ENCODE data around the gene UCN. TPM values are rescaled to one million over a fixed set of nuclear protein-coding genes. Genes with fewer than 3 reads are reported as not detected.
"Not testable (repeated sequence)": the region's sequence is repeated elsewhere in the genome, so short reads cannot be mapped to it uniquely, and the experiment has no call there.

UCN gene
- total RNA-seq, 1 donor from 2014 or later = not detected

GRCh38 chr2:27282892-27283291 lies 25.4 kb downstream of the UCN start:
- no peak for DNase-seq (ENCODE audit: low read depth)
- TF ChIP-seq CTCF (conservative IDR thresholded peaks at IDR 0.05; ENCODE audit: low read depth, low read length) = no peak
- no peak overlapping the region for H3K4me3 ChIP-seq (ENCODE audit: low read depth, low read length)

GRCh38 chr2:27281855-27282559 lies 26.2 kb downstream of the UCN start, which contains the start of gene TRIM54:
Gene TRIM54, plus strand, starts transcription at chr2:27282429. Its CDS starts 303 bp downstream, at chr2:27282732.
- no peak for DNase-seq (ENCODE audit: low read depth)
- H3K4me3 ChIP-seq (ENCODE audit: low read depth, low read length) = no peak within 1 kb of the TSS
- no peak for TF ChIP-seq CTCF (conservative IDR thresholded peaks at IDR 0.05; ENCODE audit: low read depth, low read length)

- no peak for DNase-seq (ENCODE audit: low read depth)
- no peak overlapping the region for H3K4me3 ChIP-seq (ENCODE audit: low read depth, low read length)
- TF ChIP-seq CTCF (conservative IDR thresholded peaks at IDR 0.05; ENCODE audit: low read depth, low read length) = no peak
These were observed 26.8 kb downstream of the UCN start for GRCh38 chr2:27281442-27281841.

GRCh38 chr2:27280826-27281225 lies 27.4 kb downstream of the UCN start:
- no peak for TF ChIP-seq CTCF (conservative IDR thresholded peaks at IDR 0.05; ENCODE audit: low read depth, low read length)
- DNase-seq (ENCODE audit: low read depth) = no peak

GRCh38 chr2:27278010-27278409 lies 30.2 kb downstream of the UCN start:
- no peak for TF ChIP-seq CTCF (conservative IDR thresholded peaks at IDR 0.05; ENCODE audit: low read depth, low read length)
- no peak overlapping the region for H3K4me3 ChIP-seq (ENCODE audit: low read depth, low read length)
- no peak for DNase-seq (ENCODE audit: low read depth)

More at GRCh38 chr2:27280826-27281225, 27.4 kb downstream of the UCN start:
- no peak overlapping the region for H3K4me3 ChIP-seq (ENCODE audit: low read depth, low read length)

- no peak for TF ChIP-seq CTCF (conservative IDR thresholded peaks at IDR 0.05; ENCODE audit: low read depth, low read length)
- no peak for DNase-seq (ENCODE audit: low read depth)
- no peak within 1 kb of the TSS for H3K4me3 ChIP-seq (ENCODE audit: low read depth, low read length)
These were observed 32.8 kb downstream of the UCN start, which contains the start of gene DNAJC5G for GRCh38 chr2:27275211-27276150. Gene DNAJC5G, plus strand, starts transcription at chr2:27275433. Its CDS starts 1,296 bp downstream, at chr2:27276729.

GRCh38 chr2:27272537-27273522 lies 35.4 kb downstream of the UCN start:
- H3K4me3 ChIP-seq (ENCODE audit: low read depth, low read length) = not testable (repeated sequence)

More at GRCh38 chr2:27272537-27273522, 35.4 kb downstream of the UCN start:
- DNase-seq (ENCODE audit: low read depth) = not testable (repeated sequence)

All from epithelial cell of proximal tubule (primary cell).